GM04504 (cell line): ENCODE results near the gene CTU2.
A peak's percentile ranks its signal among the peaks of the same experiment; 100 is the strongest.
"Not testable (repeated sequence)": the region's sequence is repeated elsewhere in the genome, so short reads cannot be mapped to it uniquely, and the experiment has no call there.

Source experiments
- DNase-seq: peaks from one replicate; pipeline ENCODE4 v3.0.0-alpha.2; 2012; ENCODE audit warnings: low read depth

CTU2 gene

DNA sequence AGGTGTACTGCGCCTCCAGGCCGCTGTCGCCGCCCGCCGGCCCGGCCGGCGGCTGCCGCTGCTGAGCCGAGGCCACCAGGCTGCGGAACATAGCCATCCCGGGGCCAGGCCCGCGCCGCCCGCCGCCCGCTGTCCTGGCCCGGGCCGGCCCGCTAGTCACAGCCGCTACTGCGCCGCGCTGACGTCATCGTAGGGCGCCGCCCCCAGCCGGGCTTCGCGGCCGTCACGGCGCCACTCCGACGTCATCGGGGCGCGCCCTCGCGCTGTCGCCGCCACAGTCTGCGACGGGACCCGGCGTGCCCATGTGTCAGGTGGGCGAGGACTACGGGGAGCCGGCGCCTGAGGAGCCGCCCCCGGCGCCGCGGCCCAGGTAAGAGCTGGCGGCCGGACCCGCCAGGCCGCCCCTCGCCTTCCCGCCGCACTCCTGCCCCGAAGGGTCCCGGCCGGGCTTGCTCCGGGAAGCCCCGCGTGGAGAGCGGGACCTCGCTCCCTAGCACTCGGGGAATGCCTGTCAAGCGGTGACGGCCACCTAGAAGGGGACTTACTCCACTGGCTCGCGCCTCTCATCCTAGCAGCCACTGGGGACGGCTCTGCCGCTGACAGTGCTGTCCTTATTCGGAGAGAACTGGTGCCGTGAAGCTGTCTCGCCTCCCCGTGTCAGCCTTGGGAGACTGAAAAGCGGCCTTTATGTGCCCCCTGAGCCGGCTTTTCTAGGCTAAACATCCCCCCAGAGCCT is at the start of gene CTU2, which contains the start of gene RNF166:
CTU2 (plus strand) TSS at position 275 of the 736 bp plus-strand sequence; CDS start at position 303, 28 bp downstream.
RNF166 (minus strand) TSS at position 180 of the 736 bp plus-strand sequence; CDS start at position 97, 83 bp downstream.
- peak; percentile 69 for DNase-seq

DNA sequence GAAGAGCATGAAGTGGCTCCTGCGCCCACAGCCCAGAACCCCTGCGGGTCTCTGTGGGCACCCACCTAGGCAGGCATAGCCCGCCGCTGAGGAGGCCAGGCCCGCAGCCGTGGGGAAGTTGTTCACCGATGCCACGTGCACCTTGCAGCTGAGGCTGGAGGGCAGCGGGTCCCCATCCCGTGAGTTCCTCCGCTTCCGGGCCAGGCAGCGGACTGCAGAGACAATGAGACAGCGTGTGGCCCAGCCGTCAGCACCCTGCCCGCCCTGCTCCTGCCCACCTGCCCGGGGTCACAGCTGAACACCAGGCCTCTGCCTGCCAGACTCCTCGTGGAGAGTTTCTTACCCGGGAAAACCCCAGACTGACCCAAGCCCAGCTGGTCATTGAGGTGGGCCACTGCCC is 48.9 kb upstream of the CTU2 start:
- no peak for DNase-seq

DNA sequence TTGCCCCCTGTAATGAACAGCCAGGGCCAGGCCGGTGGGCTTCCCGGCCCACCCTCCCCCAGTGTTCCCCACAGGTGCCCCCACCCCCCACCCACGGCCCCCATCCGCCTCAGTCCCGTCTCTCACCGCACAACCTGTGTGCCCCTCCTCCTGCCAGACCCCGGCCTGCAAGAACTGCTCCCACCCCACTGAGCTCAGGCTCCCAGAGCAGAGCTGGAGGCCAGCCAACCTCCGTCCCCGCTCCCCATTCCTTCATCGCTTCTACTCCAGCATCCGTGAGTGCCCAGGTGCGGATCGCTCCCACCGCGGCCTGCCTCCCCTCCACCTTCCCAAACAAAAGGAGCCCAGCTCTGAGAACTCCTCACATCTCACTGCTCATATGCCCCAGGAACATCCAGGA is 47.6 kb upstream of the CTU2 start:
- DNase-seq: no peak

- DNase-seq: no peak
These were observed 47.1 kb upstream of the CTU2 start for GRCh38 chr16:88659160-88659559.

DNA sequence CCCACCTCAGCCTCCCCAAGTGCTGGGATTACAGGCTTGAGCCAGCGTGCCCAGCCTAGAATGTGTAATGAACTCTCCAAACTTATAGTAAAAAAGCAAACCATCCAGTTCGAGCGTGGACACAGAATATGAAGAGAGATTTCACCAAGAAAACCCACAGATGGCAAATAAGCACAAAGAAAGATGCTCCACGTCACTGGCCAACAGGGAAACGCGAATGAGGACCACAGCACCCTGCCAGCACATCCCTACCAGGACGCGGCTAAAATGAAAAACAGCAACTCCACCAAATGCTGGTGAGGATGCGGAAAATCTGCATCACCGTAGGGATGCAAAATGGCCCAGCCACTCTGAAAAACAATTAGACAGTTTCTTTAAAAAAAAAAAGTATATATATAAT is 44.8 kb upstream of the CTU2 start:
- no peak for DNase-seq

GRCh38 chr16:88662222-88662842 is 44.0 kb upstream of the CTU2 start:
- DNase-seq: no peak

DNA sequence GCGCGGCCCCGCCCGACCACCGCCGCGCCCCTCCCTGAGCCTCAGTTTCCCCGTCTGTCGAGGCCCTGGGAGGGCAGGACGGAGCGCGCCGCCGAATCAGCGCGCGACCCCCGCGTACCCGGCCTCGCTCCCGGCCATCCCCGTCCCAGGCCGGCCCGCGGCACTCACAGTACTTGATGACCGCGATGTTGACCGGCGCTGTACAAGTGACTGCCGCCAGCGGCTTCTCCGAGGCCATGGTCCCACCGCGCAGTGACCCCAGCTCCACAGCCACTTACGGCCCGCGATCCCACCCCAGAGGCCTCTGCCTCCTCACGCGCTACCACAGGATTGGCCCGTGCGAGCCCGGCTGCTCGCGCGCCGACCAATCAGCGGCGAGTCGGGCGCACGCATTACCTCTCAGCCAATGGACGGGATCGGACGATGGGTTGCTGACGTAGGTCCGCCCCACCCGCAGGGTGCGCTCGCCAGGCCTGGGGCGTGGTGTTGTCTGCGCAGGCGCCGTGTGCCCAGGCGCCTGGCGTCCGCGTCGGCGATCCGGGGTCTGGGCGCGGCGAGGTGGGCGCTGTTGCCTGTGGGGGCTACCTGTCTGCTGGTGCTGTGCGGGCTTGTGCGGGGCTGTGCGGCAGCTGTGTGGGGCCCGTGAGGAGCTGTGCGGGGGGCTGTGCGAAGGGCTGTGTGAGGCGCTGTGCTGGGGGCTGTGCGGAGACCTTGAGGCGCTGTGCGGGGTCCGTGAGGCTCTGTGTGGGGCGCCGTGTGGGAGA is 43.3 kb upstream of the CTU2 start, which contains the start of gene MVD:
MVD (minus strand) TSS at position 249 of the 764 bp plus-strand sequence; CDS start at position 238, 11 bp downstream.
- peak; percentile 92 for DNase-seq

DNA sequence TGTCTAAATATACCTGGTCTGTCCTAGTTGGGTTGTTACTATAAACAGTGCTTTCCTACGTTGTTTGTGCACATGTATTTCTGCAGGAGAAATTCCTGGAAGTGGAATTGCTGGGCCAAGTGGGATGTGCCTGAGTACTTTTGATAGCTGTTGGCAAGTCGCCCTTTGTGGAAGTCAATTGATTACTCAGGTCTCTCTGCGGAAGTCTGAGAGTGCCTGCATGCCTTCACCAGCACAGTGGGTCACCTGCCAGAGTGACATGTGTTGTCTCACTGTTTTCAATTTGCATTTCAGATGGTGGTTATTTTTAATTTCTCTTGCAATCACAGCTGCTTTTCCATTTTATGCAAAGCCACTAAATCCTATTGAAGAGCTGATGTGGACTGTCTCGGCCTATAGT is 41.2 kb upstream of the CTU2 start:
- no peak for DNase-seq

DNA sequence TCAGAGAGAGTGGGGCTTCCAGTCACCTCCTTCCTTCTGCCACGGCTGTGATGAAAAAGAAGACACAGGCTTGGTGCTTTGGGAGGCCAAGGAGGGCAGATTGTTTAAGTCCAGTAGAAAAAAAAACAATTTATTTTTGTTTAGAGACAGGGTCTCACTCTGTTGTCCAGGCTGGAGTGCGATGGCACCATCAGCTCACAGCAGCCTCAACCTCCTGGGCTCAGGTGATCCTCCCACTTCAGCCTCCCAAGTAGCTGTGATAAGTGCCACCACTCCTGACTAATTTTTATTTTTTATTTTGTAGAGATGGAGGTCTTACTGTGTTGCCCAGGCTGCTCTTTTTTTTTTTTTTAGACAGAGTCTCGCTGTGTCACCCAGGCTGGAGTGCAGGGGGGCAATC is 40.7 kb upstream of the CTU2 start:
- no peak for DNase-seq

DNA sequence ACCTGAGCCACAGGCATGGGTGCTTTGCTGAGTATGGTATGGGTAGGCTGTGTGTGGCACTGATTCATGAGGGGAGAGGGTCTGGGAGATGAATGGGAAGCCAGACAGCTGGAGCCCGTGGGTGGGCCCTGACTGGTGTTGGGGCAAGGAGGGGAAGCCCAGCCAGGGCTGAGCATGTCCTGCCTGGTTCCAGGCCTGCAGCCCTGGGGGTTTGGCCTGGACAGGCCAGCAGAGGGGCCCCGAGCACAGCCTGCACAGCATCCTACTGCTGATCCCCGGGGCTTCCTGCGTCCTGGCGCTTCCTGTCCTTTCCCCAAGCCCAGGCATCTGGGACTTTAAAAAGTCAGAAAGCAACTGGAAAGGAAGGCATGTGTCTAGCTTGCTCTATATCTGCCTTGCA is 38.8 kb upstream of the CTU2 start:
- DNase-seq: no peak

DNA sequence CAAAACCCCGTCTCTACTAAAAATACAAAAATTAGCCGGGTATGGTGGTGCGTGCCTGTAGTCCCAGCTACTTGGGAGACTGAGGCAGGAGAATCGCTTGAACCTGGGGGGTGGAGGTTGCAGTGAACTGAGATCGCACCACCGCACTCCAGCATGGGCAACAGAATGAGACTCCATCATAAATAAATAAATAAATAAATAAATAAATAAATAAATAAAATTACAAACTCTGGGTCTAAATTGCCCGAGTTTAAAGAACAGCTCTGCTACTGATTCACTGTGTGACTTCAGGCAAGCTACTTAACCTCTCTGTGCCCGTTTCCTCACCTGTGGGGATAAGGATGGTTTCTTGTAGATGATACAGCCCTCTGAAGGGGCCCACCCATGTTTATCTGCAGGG is 36.8 kb upstream of the CTU2 start:
- DNase-seq: not testable (repeated sequence)

DNA sequence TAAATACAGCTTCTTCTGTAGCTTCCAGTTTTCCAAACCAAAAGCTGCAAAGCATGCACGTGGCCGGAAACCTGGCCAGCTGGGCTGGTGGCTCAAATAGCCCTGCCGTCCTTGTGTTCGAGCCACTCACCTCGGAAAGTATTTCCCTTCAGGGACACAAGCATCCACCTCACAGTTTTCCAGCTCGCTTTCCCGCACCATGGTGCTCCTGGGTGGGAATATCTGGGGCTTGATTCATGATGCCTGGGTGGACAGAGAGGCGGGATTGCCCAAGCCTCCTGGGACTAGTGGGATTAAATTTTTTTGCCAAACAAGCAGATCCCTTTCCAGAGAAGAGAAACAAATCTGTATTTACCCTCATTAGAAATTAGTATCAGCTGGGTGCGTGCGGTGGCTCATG is 36.3 kb upstream of the CTU2 start:
- no peak for DNase-seq

GRCh38 chr16:88671806-88672205 is 34.5 kb upstream of the CTU2 start:
- DNase-seq: no peak

DNA sequence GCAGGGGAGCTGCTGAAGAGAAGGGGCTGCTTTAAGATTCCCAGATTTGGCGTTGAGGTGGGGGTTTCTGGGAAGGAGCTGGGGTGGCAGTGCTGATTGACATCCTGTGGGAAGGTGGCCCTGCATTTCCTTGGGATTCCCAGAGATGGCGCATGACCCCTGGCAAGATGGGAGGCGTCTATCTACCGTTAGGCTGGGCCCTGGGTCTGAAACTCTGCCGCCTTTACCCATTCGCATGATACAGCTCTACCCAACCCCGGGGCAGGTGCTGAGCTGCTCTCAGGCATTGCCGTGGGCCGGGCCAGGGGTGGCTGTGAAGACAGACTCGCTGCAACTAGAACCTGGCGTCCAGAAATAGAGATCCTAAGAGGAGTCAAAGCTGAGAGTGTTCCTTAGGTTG is 33.5 kb upstream of the CTU2 start:
- no peak for DNase-seq

- DNase-seq: no peak
These were observed 32.5 kb upstream of the CTU2 start for GRCh38 chr16:88673716-88674379.

DNA sequence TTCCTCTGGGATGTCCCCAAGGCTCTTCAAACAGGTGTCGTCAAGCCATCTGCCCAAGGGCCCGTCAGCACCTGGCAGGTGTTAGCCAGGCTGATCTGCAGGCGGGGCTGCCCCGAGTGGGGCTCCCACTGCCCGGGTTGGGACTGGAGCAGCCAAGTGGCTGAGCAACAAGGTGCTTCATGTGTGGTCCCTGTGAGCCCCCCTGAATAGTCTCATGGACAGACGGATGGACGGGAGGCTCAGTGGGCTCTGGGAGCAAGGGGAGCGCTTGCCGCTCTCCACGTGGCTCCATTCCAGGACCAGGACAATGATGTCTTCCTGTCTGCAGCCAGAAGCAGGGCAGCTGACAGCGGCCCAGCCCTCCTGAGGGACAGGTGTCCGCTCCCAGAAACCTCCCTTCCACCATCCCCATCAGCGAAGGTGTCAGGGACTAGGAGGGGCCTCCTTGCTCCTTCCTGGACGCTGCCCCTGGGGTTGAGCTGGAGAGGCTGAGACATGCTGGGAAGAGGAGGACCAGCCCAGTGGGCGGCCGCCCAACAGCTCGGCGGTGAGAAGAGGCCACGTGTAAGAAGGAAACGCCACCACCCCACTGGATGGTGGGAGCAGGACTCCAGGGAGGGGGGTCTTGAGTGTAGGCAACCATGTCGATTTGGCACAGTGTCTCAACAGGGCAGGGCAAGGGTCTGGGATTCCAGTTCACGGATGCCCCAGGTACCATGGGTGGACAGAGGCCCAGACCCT is 29.6 kb upstream of the CTU2 start:
- DNase-seq: no peak

DNA sequence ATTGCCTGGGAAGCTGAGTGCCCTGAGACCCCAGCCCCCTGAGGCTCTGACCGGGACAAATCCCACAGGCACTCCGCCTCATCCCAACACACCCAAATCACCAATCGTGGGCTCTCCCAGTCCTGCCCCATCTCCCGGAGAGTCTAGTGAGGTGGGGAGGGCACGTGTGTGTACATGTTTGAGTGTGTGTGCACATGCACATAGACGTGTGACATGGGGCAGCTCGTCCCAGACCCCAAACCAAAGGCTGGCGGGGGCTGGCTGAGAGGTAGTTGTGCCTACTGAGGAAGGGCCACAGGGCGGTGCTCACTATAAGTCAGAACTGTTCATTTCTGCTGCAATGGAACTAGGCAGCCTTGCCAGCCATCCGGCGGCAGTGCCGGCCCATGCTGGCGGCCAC is 28.6 kb upstream of the CTU2 start:
- DNase-seq: no peak

GRCh38 chr16:88678224-88678979 is 27.9 kb upstream of the CTU2 start:
- DNase-seq: no peak

DNA sequence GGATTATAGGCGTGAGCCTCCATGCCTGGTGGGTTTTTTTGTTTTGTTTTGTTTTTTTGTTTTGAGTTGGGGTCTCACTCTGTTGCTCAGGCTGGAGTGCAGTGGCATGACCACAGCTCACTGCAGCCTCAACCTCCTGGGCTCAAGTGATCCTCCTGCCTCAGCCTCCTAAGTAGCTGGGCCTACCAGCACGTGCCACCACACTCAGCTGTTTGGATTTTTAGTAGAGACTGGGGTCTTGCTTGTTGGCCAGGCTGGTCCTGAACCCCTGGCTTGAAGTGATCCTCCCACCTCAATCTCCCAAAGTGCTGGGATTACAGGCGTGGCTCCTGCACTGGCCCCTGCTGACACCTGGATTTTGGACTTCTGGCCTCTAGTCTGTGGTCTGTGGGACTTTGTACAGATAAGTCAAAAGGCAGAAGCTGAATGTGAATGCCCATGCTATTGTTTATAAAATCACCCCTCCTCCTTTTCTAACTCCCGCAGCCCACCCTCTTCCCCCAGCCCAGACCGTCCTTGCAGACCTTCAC is 25.7 kb upstream of the CTU2 start:
- no peak for DNase-seq

GRCh38 chr16:88681084-88681680 is 25.1 kb upstream of the CTU2 start:
- no peak for DNase-seq
